ENCODE data around the gene GPC1. TPM values are rescaled to one million over a fixed set of nuclear protein-coding genes. Genes with fewer than 3 reads are reported as not detected.
"Not testable (repeated sequence)": the region's sequence is repeated elsewhere in the genome, so short reads cannot be mapped to it uniquely, and the experiment has no call there.

GPC1 gene
- total RNA-seq, 1 donor from 2014 or later: 101 TPM

DNA sequence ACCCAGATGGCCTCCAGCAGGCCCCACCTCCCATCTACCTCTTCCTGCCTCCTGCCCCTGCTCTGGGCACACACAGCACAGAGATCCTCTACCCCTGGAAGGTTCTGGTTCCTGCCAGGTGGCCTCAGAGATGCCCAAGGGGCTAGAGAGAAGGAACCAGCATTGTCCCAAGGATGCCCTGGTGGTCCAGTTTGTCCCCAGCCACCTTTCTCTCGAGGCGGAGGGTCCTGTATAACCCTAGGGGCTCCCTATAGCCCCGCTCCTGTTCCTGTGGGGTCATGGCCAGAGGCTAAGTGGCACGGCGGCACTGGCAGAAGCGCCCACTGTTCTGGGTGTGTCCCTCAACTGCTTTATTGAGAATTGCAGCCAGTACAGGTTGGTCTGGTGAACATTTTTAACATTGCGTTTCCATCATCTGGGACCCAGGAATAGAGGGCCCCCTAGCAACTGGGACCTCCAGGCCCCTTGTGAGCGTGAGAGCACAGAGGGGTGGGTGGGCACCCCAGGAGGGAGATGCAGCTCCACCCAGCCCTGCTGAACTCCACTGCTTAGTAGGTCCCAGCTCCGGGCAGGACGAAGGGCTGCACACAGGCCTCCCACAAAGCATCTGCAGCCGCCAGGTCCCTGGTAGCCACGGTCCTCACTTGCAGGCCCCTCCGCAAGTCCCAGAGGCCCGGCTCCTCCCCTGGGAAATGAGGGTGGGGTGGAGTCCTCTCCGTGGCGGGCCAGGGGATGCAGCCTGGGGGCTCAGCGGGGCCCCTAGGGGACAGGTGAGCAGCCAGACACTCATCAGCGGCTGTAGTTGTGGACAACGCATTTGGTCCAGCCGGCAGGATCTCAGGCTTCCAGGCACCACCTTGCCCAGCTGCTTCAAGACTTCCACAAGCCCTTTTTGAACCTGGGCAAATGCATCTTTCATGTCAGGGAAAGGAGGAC is 33.1 kb downstream of the GPC1 start:
- ATAC-seq: no peak

DNA sequence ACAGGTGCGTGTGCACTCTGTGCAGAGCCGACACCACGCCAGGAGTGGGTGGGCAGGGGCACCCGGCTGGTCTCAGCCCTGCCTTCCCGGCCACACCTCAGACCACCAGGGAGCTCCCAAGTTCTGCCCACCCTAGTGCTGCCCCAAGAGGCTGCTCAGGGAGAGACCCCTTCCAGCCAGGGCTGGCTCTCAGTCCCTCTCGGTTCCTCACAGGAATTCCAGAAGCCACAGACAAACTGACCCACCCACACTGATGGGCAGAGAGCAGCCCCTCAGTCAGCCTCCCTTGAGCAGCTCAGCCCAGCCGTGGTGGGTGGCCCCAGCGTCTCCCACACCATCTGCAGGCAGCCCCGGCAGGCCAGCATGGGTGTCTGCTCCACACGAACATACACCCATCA is 33.8 kb downstream of the GPC1 start:
- ATAC-seq: peak; percentile 9

DNA sequence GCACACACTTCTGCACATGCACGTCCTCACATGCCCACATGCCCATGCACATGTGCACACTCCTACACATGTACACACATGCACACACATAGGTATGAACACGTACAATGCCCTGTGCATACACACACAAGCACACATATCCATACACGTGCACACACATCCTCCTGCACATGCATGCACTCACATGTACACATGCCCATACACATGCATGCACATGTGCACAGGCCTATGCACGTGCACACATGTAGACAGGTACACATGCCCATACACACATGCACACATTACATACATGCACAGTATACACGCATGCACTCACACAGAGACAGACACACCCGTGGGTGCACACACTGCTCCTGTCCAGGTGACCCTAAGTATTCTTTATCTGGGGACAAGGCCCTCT is 34.3 kb downstream of the GPC1 start:
- peak; percentile 9 for ATAC-seq

DNA sequence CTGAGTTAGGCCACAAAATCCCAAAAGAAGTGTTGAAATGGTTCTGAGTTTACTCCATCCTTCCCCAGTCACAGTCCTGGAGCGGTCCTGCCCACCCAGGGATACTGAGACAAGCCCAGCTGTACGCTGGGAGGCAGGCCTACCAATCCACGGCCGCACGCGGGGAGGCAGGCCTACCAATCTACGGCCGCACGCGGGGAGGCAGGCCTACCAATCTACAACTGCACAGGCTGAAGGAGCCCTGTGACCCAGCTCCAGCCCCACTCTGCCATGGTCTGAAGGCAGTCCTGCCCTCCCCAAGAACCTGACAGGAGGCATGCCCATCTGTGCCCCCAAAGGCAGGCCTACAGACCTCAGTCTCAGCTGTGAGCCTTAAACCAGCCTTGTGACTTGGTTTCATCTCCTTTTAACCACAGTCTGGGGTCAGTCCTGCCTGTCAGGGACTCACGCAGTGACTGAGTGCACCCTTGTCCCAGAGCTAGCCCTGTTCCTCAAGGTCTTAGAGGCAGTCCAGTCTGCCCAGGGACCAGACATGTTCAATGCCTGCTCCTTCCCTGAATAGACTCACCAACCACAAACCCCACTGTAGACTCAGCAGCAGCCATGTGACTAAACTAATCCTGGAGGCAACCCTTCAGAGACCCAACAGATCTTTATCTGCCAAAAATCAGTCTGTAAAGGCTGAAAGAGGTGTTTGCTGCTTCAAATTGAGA is 36.8 kb downstream of the GPC1 start:
- ATAC-seq: no peak

DNA sequence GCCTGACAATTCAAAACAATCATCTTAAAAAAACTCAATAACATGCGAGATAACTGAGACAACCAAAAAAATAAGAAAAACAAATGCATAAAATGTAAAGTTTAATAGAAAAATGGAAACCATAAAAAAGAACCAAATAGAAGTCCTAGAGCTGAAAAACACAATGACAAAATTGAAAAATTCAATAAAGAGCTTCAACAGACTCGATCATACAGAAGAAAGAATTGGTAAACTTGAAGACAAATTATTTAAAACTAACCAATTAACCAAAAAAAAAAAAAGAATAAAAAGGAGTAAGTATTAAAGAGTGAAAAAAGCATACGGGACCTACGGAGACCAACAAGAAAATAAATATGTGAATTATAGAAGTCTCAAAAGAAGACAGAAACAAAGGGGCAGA is 37.7 kb downstream of the GPC1 start:
- ATAC-seq: no peak

DNA sequence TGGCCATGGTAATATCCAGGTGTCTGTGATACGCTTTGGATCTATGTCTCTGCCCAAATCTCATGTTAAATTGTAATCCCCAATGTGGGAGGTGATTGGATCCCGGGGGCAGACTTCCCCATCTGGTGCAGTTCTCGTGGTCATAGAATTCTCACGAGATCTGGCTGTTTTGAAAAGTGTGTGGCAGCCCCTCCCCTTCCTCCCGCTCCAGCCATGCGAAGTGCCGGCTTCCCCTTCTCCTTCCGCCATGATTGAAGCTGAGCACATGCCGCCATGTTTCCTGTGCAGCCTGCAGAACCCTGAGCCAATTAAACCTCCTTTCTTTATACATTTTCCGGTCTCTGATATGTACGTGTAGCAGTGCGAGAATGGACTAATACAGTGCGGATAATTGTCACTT is 42.5 kb downstream of the GPC1 start:
- ATAC-seq: no peak

DNA sequence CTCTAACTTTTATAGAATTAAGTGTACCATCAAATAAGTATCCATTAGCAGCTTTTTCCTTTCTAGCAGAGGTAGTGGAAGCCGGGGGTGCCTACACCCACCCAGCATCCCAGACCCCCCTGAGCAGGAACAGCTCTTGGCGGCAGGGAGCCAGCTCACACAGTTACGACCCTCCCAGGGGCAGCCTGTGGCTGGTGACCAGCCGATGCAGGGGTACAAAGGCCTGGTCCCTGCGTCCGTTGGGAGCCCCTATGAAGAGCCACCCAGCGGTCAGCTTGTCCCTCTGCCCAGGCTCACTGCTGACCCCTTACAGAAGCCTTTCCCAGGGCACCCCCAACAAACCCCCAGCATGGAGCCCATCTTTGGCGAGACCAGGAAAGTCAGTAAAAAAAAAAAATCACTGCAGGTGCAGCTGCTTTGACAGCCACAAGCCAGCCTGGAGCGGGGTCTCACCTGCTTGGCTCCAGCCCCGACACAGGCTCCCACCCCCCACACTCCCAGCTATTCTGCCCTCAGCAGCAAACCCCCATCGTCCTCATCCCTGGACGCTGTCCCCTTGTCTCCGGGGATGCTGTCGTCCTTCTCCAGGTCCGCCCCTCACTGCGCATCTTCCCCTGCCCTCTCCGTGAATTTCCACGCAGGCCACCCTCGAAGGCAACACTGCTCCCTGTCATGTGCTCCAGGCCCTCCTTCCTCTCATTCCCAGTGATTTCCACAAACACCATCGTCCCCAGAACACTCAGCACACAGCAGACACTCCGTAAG is 43.1 kb downstream of the GPC1 start:
- peak; percentile 18 for ATAC-seq

DNA sequence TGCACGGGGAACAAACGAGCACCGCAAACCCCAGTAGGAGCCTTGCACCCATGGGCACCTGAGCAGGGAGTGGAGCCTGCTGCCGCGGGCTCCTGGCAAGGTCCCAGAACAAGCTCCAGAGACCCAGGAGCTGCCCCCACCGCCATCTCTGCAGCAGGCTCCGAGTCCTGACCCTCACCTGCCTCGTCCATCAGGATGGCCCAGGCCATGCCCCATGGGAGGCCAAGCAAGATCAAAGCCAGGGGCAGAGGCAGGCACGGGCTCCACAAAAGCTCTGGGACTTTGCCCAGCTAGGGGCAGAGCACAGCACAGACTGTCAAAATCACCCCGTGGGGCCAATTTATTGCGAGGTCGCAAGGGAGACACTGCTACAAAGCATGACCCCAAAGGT is 43.6 kb downstream of the GPC1 start:
- ATAC-seq: peak; percentile 11

DNA sequence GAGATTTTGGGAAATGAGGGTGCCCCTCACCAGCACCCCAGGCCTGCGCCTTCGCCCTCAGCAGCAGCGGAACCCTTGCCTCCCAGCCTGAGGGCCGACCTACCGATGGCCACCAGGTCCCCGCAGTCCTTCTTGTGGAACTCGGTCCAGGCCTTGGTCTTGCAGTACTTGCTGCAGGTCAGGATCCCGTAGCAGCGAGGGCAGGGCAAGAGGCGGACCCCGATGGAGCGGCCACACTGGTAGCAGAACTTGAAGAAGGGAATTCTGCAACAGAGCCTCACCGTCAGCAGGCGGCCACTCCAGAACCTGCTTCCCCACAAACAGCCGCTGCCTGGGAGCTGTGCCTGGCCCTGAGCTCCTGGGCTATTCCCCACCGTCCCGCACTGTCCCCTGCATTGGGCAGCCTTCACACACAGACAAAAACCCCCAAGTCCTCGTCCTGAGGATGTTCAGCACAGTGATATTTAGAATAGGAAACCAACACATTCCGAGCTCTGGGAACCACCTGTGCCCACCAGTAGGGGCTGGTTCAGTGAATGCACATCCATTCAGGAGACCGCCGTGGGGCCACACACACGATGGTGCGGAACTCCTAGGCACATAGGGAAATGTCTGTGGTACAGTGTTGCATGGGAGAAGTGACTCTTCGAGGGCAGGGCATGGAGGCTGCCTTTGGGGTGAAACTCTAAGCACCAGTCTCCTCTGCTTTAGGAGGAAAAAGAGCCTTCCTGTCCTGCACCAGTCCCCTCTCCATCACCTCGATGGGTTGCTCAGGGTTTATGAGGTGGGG is 45.6 kb downstream of the GPC1 start:
- ATAC-seq: peak; percentile 7

DNA sequence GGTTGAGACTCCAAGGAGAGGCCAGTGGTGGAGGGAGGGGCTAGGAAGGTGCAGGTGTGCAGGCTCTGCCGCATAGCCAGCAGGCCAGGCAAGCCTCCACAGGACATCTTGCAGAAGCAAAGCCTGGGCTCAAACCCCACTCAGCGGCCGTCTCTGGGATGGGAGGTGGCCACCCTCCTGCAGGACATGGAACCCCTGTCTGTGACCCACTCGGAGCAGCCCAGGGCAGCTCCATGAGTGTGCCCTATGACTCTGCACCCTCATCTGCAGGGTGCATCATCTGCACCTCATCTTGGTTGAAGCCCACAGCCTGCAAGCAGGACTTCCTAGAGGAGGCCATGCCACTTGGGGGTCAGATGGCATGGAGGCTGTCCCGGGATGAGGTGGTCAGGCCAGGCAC is 46.3 kb downstream of the GPC1 start:
- ATAC-seq: peak; percentile 37

DNA sequence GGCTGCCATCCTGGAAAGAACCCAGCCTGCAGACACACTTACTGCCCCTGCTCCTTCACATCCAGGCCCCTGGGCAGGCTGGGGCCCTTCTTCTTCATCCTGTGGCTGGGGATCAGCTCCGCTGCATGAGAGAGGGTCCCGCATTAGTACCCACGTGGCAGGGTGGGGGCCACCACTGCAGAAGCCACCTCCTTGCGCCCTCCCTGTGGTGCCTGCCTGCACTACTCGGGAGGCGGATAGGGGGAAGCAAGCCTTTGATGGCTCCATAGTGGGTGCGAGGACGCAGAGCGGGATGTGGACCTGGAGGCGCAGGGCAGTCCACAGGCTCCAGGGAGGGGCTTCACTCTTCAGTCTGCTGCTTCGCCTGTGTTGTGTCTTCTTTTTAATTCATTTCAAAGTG is 46.7 kb downstream of the GPC1 start:
- peak; percentile 19 for ATAC-seq

DNA sequence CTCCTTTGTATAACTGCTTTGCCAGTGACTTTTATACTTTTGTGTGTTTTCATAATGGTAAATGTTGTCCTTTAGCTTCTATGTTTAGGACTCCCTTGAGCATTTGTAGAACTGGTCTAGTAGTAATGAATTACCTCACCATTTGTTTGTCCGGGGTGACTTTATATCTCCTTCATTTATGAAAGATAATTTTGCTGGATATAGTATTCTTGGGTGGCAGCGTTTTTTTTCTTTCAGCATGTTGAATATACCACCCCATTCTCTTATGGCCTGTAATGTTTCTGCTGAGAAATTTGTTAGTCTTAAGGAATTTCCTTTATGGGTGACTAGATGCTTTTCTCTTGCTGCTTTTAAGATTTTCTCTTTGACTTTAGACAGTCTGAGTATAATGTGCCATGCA is 56.0 kb downstream of the GPC1 start:
- ATAC-seq: no peak

DNA sequence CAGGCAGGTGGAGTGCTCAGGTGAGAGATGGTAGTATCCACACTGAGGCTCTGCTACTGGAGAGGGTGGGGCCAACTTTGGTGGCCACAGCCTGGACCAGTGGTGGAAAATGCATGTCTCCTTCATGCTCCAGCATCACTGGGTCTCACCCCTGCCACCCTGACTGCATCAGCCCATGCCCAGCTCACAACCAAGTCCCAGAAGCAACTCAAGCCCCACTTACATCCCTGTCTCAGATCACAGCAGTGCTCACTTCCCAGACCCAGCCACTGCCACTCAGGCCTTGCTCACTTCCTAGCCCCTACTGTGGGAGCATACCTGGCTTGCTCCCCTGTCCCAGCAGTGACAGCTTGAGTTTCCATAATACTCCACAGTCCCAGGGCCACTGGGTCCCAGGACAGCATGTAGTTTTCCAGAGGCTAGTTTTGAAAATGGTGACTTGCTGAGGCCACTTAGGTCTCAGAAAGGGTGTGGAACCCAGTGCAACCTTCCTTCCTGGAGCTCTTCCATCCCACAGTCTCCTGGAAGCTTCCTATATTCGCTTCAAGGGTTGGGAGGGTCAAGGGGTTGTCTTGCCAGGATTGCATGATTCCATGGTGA is 58.8 kb downstream of the GPC1 start:
- ATAC-seq: no peak

DNA sequence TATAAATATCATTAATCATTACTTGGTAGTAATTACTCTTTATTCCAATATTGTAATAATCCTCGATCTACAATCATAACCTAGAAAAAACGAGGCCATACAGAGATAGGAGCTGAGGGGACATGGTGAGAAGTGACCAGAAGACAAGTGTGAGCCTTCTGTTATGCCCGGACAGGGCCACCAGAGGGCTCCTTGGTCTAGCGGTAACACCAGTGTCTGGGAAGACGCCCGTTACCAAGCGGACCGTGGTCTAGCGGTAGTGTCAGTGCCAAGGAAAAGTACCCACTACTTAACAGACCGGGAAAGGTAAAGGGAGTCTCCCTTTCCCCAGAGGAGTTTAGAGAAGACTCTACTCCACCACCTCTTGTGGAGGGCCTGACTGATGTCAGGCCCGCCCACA is 59.5 kb downstream of the GPC1 start:
- not testable (repeated sequence) for ATAC-seq

DNA sequence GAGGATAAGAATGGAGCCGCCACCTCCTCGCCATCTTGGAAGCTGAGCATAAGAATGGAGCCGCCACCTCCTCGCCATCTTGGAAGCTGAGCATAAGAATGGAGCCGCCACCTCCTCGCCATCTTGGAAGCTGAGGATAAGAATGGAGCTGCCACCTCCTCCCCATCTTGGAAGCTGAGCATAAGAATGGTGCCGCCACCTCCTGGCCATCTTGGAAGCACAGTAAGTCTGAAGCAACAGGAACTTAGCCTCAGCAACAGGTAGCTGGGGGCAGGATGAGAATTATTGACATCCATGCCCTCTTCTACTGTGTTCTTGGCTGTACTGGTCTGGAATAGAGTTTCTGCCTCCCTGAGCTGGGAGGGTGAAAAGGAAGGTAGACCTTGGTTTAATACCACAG is 61.6 kb downstream of the GPC1 start:
- ATAC-seq: peak; percentile 46

DNA sequence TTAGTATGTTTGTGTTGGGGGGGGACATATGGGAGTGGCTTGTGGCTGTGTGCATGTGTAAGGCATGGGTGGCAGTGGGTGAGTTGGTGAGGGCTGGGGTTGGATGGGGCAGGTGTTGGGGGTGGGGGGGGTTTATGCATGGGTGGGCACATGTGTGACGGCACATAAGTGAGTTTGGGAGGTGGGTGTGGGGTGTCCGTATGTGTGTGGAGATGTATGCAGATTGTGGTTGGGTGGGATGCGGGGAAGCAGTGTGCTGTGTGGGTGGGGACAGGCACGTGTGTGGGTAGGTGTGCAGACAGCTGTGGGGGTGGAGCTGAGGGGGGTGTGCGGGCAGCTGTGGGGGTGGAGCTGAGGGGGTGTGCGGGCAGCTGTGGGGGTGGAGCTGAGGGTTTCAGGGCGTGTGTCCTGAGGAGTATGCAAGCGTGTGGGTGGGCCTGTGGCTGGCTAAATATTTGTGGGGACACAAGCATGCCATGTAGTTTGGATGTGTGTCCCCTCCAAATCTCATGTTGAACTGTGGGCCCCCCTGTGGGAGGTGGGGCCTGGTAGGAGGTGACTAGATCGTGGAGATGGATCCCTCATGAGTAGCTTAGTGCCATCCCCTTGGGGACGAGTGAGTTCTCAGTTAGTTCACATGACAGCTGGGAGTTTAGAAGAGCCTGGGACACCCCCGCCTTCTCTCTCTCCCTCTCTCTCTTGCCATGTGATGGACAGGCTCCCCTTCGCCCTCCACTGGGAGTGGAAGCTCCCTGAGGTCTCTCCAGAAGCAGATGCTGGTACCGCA is 62.9 kb downstream of the GPC1 start:
- ATAC-seq: no peak

DNA sequence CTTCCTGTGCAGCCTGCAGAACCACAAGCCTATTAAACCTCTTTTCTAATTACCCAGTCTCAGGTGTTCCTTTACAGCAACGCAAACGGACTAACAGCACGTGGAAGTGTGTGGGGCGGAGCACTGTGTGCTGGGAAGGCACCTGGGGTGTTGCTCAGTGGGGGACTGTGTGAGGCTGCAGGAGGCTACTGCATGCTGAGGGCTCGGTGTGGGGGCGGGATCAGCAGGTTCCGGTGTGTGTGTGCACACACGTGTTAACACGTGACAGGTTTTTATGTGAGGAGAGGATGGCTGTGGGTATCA is 63.4 kb downstream of the GPC1 start:
- no peak for ATAC-seq

DNA sequence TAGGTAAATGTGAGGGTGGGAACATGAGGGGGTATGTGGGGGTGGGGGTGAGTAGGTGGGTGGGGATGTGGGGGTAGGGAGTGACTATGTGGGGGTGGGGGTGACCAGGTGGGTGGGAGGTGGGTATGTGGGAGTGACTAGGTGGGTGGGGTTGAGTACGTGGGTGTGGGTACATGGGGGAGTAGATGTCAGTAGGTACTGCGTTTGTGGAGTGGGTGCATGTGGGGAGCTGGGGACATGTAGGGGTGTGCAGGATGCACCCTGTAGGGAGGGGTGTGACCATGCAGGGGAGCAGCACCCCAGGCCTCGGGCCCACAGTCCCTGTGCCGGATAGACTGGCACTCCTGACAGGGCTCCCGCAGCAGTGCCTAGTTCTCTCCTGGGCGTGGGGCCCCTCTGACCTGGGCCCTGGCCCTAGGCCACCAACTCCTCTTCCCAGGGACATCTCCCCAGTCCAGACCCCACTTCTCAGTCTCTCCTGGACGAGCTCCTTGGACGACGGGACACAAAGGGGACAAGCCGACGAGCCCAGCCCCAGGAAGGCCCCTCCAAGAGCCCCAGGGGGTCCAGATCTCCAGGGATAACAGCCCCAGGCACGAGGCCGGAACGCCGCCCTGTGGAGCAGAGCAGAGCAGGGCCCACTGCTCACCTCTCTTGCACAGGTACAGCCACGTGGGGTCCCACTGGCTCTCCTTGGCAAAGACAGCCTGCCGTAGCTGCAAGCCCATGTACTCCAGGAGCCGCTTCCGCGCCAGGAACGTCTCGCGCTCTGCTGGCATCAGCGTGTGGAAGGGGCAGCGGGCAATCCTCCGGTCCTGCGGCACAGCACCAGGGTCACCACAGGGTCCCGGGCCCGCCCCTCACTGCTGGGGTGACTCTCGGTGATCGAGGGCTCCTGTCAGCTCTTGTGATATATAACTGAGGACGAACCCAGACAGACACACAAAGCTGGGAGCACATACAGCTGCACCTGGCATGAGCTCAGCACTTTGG is 64.1 kb downstream of the GPC1 start:
- peak; percentile 10 for ATAC-seq

DNA sequence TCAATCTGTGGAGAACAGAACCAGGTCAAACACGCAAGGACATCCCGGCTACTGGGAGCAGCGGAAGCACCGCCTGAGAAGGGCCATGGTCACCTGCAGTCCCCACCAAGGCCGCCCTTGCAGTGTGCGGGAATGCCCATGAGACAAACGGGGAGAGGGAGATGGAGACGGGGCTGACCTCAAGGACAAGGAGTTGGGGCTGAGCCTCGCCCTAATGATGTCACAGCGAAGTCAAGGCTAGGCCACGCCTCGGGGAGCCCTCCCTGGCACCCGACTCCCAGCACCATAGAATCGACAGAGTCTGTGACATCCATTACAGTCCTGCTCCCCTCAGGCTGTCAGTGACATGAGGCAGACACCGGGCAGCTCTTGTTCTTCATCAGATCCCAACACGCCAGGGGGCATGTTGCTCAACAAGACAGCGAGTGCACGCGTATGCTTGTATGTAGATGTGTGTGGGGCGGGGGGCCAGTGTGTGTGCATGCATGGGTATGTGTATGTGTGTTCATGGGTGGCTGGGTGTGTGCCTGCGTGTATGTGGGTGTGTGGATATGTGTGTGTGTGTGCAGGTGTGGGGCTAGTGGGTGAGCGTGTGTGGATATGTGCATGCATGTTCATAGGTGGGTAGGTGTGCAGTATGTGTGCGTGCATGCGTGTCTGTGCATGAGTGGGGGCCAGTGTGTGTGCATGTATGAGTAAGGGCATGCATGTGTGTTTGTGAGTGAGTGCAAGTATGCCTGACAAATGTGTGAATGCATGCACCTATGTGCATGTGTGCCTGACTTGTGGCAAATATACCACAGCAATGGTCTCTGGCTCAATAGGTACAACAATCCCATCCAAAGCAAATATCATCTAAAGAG is 65.3 kb downstream of the GPC1 start:
- ATAC-seq: no peak

Data from esophagus mucosa (tissue), 1 donor.